GM19455 (cell line): Measurements from ENCODE around the gene ACOXL.
"Not testable (repeated sequence)": the region's sequence is repeated elsewhere in the genome, so short reads cannot be mapped to it uniquely, and the experiment has no call there.

Experiments
- ATAC-seq: cut with Tn5 transposase; IDR thresholded peaks from one replicate; pipeline ENCODE4 v1.9.1; 2021; ENCODE audit not compliant: unreplicated experiment

The ACOXL gene

GRCh38 chr2:111031546-111032478 lies 299.4 kb downstream of the ACOXL start:
- no peak for ATAC-seq

GRCh38 chr2:111032721-111033429 lies 300.5 kb downstream of the ACOXL start:
- ATAC-seq = no peak

GRCh38 chr2:111034146-111034545 lies 301.8 kb downstream of the ACOXL start:
- ATAC-seq = no peak

- no peak for ATAC-seq
These were observed 302.2 kb downstream of the ACOXL start for GRCh38 chr2:111034606-111035005.

GRCh38 chr2:111035830-111036441 lies 303.6 kb downstream of the ACOXL start:
- no peak for ATAC-seq

GRCh38 chr2:111037128-111037527 lies 304.8 kb downstream of the ACOXL start:
- ATAC-seq = no peak

GRCh38 chr2:111039628-111040383 lies 307.4 kb downstream of the ACOXL start:
- ATAC-seq = no peak

GRCh38 chr2:111041398-111042202 lies 309.2 kb downstream of the ACOXL start:
- no peak for ATAC-seq

- no peak for ATAC-seq
These were observed 309.9 kb downstream of the ACOXL start for GRCh38 chr2:111042261-111042660.

- ATAC-seq = peak; percentile 55
These were observed 310.7 kb downstream of the ACOXL start for GRCh38 chr2:111042772-111043771.

- no peak for ATAC-seq
These were observed 311.7 kb downstream of the ACOXL start for GRCh38 chr2:111044066-111044465.

GRCh38 chr2:111045236-111045635 lies 312.9 kb downstream of the ACOXL start:
- not testable (repeated sequence) for ATAC-seq

- no peak for ATAC-seq
These were observed 313.5 kb downstream of the ACOXL start for GRCh38 chr2:111045771-111046444.

- no peak for ATAC-seq
These were observed 314.3 kb downstream of the ACOXL start for GRCh38 chr2:111046670-111047069.

- ATAC-seq = no peak
These were observed 316.7 kb downstream of the ACOXL start for GRCh38 chr2:111048856-111049768.

GRCh38 chr2:111049792-111050640 lies 317.6 kb downstream of the ACOXL start:
- no peak for ATAC-seq
